ENCODE data around the gene SCN2B.
A peak's percentile ranks its signal among the peaks of the same experiment; 100 is the strongest.
"Not testable (repeated sequence)": the region's sequence is repeated elsewhere in the genome, so short reads cannot be mapped to it uniquely, and the experiment has no call there.

The SCN2B gene

GRCh38 chr11:118184784-118185579, 8.5 kb upstream of the SCN2B start:
- no peak for DNase-seq (ENCODE audit: extremely low read depth, low read depth)
- TF ChIP-seq CTCF (IDR thresholded peaks at IDR 0.05; ENCODE audit: low read depth, low read length): no peak

GRCh38 chr11:118183691-118184090, 7.3 kb upstream of the SCN2B start:
- DNase-seq (ENCODE audit: extremely low read depth, low read depth): not testable (repeated sequence)

GRCh38 chr11:118180300-118180703, 3.9 kb upstream of the SCN2B start:
- DNase-seq (ENCODE audit: extremely low read depth, low read depth): no peak
- TF ChIP-seq CTCF (IDR thresholded peaks at IDR 0.05; ENCODE audit: low read depth, low read length): no peak

GRCh38 chr11:118176778-118177134, 317 bp upstream of the SCN2B start:
- TF ChIP-seq CTCF (IDR thresholded peaks at IDR 0.05; ENCODE audit: low read depth, low read length): no peak
- DNase-seq (ENCODE audit: extremely low read depth, low read depth): no peak

- TF ChIP-seq CTCF (IDR thresholded peaks at IDR 0.05; ENCODE audit: low read depth, low read length): no peak
- DNase-seq (ENCODE audit: extremely low read depth, low read depth): peak; percentile 22
Observed at GRCh38 chr11:118175031-118175992, 1.1 kb downstream of the SCN2B start.

- DNase-seq (ENCODE audit: extremely low read depth, low read depth): no peak
- no peak for TF ChIP-seq CTCF (IDR thresholded peaks at IDR 0.05; ENCODE audit: low read depth, low read length)
Observed at GRCh38 chr11:118174006-118174567, 2.4 kb downstream of the SCN2B start.

GRCh38 chr11:118172356-118172755, 4.1 kb downstream of the SCN2B start:
- TF ChIP-seq CTCF (IDR thresholded peaks at IDR 0.05; ENCODE audit: low read depth, low read length): no peak
- DNase-seq (ENCODE audit: extremely low read depth, low read depth): no peak

All from AG09319 (cell line).